Neural progenitor cell (in vitro differentiated cells): Measurements from ENCODE around the gene MRPS25. TPM values are rescaled to one million over a fixed set of nuclear protein-coding genes. Genes with fewer than 3 reads are reported as not detected.

Source experiments
- DNase-seq: peaks from one replicate; pipeline ENCODE4 v3.0.0-alpha.2; 2016; ENCODE audit warnings: low spot score
- H2AFZ ChIP-seq: fragments of 200-600 bp; sonication (generic); replicated peaks from 2 replicates; pipeline ENCODE4 v1.6.1; 2016; ENCODE audit warnings: antibody characterized with exemption
- H3F3A ChIP-seq: fragments of 200-600 bp; sonication (generic); 2 replicates; pipeline ENCODE4 v1.6.1; 2016; ENCODE audit warnings: antibody characterized with exemption, low read depth
- H3K27ac ChIP-seq: fragments of 200-600 bp; sonication (generic); 2 replicates; pipeline ENCODE4 v1.5.1; 2016; ENCODE audit warnings: mild to moderate bottlenecking
- H3K27me3 ChIP-seq: fragments of 200-600 bp; sonication (generic); 2 replicates; pipeline ENCODE4 v1.6.1; 2016; ENCODE audit warnings: mild to moderate bottlenecking, moderate library complexity
- H3K36me3 ChIP-seq: fragments of 200-600 bp; sonication (generic); 2 replicates; pipeline ENCODE4 v1.5.1; 2016
- H3K4me1 ChIP-seq: fragments of 200-600 bp; sonication (generic); 2 replicates; pipeline ENCODE4 v1.6.1; 2016; ENCODE audit warnings: mixed run types
- H3K4me2 ChIP-seq: fragments of 200-600 bp; sonication (generic); 2 replicates; pipeline ENCODE4 v1.6.1; 2016
- H3K4me3 ChIP-seq: fragments of 200-600 bp; sonication (generic); 2 replicates; pipeline ENCODE4 v1.5.1; 2016
- H3K79me2 ChIP-seq: fragments of 200-600 bp; sonication (generic); 2 replicates; pipeline ENCODE4 v1.6.1; 2016; ENCODE audit warnings: low read depth
- H3K9ac ChIP-seq: fragments of 200-600 bp; sonication (generic); 2 replicates; pipeline ENCODE4 v1.6.1; 2016
- H3K9me3 ChIP-seq: fragments of 200-600 bp; sonication (generic); 2 replicates; pipeline ENCODE4 v1.5.1; 2016; ENCODE audit warnings: low read depth
- H4K20me1 ChIP-seq: fragments of 200-600 bp; sonication (generic); 2 replicates; pipeline ENCODE4 v1.6.1; 2016; ENCODE audit warnings: low read depth
- H3K27ac Mint-ChIP-seq: 3 replicates; pipeline ENCODE4 v1.8.0; 2021; ENCODE audit warnings: mixed read lengths
- H3K27me3 Mint-ChIP-seq: 2 replicates; pipeline ENCODE4 v1.8.0; 2022; ENCODE audit warnings: low read depth, mild to moderate bottlenecking, inconsistent platforms, moderate library complexity, mixed read lengths; ENCODE audit not compliant: insufficient read depth
- H3K36me3 Mint-ChIP-seq: 3 replicates; pipeline ENCODE4 v1.8.0; 2021; ENCODE audit warnings: mixed read lengths
- H3K4me1 Mint-ChIP-seq: 3 replicates; pipeline ENCODE4 v1.8.0; 2021; ENCODE audit warnings: mixed read lengths
- H3K4me3 Mint-ChIP-seq: 3 replicates; pipeline ENCODE4 v1.8.0; 2021; ENCODE audit warnings: mild to moderate bottlenecking, moderate library complexity, mixed read lengths
- H3K9me3 Mint-ChIP-seq: 3 replicates; pipeline ENCODE4 v1.8.0; 2020; ENCODE audit warnings: mixed read lengths
- CTCF ChIP-seq: fragments of 200-600 bp; sonication (generic); IDR thresholded peaks from 2 replicates; pipeline ENCODE4 v1.5.1; 2017; ENCODE audit warnings: antibody characterized with exemption, mild to moderate bottlenecking
- EZH2 ChIP-seq: fragments of 200-600 bp; sonication (generic); IDR thresholded peaks from 2 replicates; pipeline ENCODE4 v1.6.1; 2017; ENCODE audit warnings: antibody characterized with exemption, mild to moderate bottlenecking, moderate library complexity
- EZH2phosphoT487 ChIP-seq: fragments of 200-600 bp; sonication (generic); IDR thresholded peaks from 2 replicates; pipeline ENCODE4 v1.6.1; 2017; ENCODE audit warnings: antibody characterized with exemption
- total RNA-seq: library from RNA; depleted of rRNA; stranded (reverse); fragments of >200 nt; gene quantifications from 2 replicates; pipeline ENCODE4 v1.2.3, GENCODE V29; 2015; ENCODE audit warnings: low replicate concordance

MRPS25 gene
- total RNA-seq, 1 donor from 2014 or later, result 28.9 TPM

- H3K27me3 ChIP-seq, result no peaks in the 10 kb centered on the region
- H3K4me1 ChIP-seq, result peaks cover 17% of the 10 kb centered on the region
- H3K4me2 ChIP-seq, result no peak overlapping the region
- no peak for TF ChIP-seq CTCF
- TF ChIP-seq EZH2phosphoT487, result no peak
- TF ChIP-seq EZH2, result no peak
- H3F3A ChIP-seq, result peaks cover 17% of the 10 kb centered on the region
- no peak overlapping the region for H3K27ac ChIP-seq
- H3K4me3 ChIP-seq, result no peak overlapping the region
- DNase-seq, result no peak
- H3K4me1 Mint-ChIP-seq, result no peaks in the 10 kb centered on the region
- no peaks in the 10 kb centered on the region for H3K9me3 Mint-ChIP-seq
- H2AFZ ChIP-seq, result no peak overlapping the region
- H3K9me3 ChIP-seq, result no peaks in the 10 kb centered on the region
- H3K79me2 ChIP-seq, result peaks cover 35% of the 10 kb centered on the region
- H3K27me3 Mint-ChIP-seq, result peaks cover 2% of the 10 kb centered on the region
- H3K27ac Mint-ChIP-seq, result no peak overlapping the region
- no peak overlapping the region for H3K9ac ChIP-seq
- H3K4me3 Mint-ChIP-seq, result no peak overlapping the region
- no peaks in the 10 kb centered on the region for H3K36me3 ChIP-seq
- peaks cover 44% of the 10 kb centered on the region for H3K36me3 Mint-ChIP-seq
- peaks cover 34% of the 10 kb centered on the region for H4K20me1 ChIP-seq
Observed at GRCh38 chr3:15055019-15055557, 10.0 kb downstream of the MRPS25 start.

GRCh38 chr3:15053541-15053940 lies 11.6 kb downstream of the MRPS25 start:
- Mint-ChIP-seq H3K27ac (no peak overlapping the region), H3K27me3 (peaks cover 2% of the 10 kb centered on the region), H3K4me1 (no peaks in the 10 kb centered on the region), H3K9me3 (no peaks in the 10 kb centered on the region), H3K4me3 (no peak overlapping the region), H3K36me3 (peaks cover 36% of the 10 kb centered on the region)
- Histone ChIP-seq H4K20me1 (peaks cover 42% of the 10 kb centered on the region), H3K9ac (no peak overlapping the region), H3K79me2 (peaks cover 29% of the 10 kb centered on the region), H3K4me2 (no peak overlapping the region), H3K9me3 (no peaks in the 10 kb centered on the region), H3F3A (peaks cover 17% of the 10 kb centered on the region), H3K27ac (peak overlapping the region; percentile 61), H3K4me1 (peaks cover 17% of the 10 kb centered on the region), H3K36me3 (peaks cover under 1% of the 10 kb centered on the region), H3K4me3 (no peak overlapping the region), H2AFZ (no peak overlapping the region), H3K27me3 (no peaks in the 10 kb centered on the region)
- no peak for TF ChIP-seq CTCF
- TF ChIP-seq EZH2, result no peak
- no peak for TF ChIP-seq EZH2phosphoT487
- DNase-seq, result no peak

- peaks cover 42% of the 10 kb centered on the region for H4K20me1 ChIP-seq
Observed at GRCh38 chr3:15052335-15053242, 12.5 kb downstream of the MRPS25 start.

More at GRCh38 chr3:15052335-15053242, 12.5 kb downstream of the MRPS25 start:
- H3K27ac Mint-ChIP-seq, result no peak overlapping the region
- H3K4me1 Mint-ChIP-seq, result no peaks in the 10 kb centered on the region
- no peak overlapping the region for H3K4me3 Mint-ChIP-seq
- H3K27ac ChIP-seq, result peak overlapping the region; percentile 61
- no peaks in the 10 kb centered on the region for H3K9me3 Mint-ChIP-seq
- no peaks in the 10 kb centered on the region for H3K9me3 ChIP-seq
- no peak overlapping the region for H2AFZ ChIP-seq
- no peak overlapping the region for H3K4me3 ChIP-seq
- H3K36me3 Mint-ChIP-seq, result peaks cover 33% of the 10 kb centered on the region
- peaks cover 17% of the 10 kb centered on the region for H3K4me1 ChIP-seq
- no peak overlapping the region for H3K9ac ChIP-seq
- peaks cover 24% of the 10 kb centered on the region for H3K79me2 ChIP-seq
- no peaks in the 10 kb centered on the region for H3K27me3 ChIP-seq
- H3K27me3 Mint-ChIP-seq, result peaks cover 2% of the 10 kb centered on the region
- no peak for TF ChIP-seq CTCF
- TF ChIP-seq EZH2phosphoT487, result no peak
- peak; percentile 58 for DNase-seq
- peak overlapping the region; percentile 41 for H3K4me2 ChIP-seq
- peaks cover 24% of the 10 kb centered on the region for H3F3A ChIP-seq
- peaks cover 8% of the 10 kb centered on the region for H3K36me3 ChIP-seq
